Endothelial cell of umbilical vein (primary cell): ENCODE results near the gene CES4A. TPM values are rescaled to one million over a fixed set of nuclear protein-coding genes. Genes with fewer than 3 reads are reported as not detected.
A peak's percentile ranks its signal among the peaks of the same experiment; 100 is the strongest.

Experiments
- BruUV-seq: library from RNA; stranded (reverse); fragments of 400-500 nt; replicated peaks from 2 replicates; lab custom pipeline; 2021; lab: Mats Ljungman, UMichigan
- CTCF ChIA-PET: fragments of 300-600, 350-600 bp; sonication (Branson Sonifier 250); formaldehyde crosslinking; loops from one replicate; lab custom pipeline; 2021; ENCODE audit warnings: antibody characterized with exemption, inconsistent platforms; lab: Charles Lee
- POLR2A ChIA-PET: fragments of 300-600, 350-600 bp; sonication (Branson Sonifier 250); formaldehyde crosslinking; loops from one replicate; lab custom pipeline; 2021; ENCODE audit warnings: antibody characterized with exemption, inconsistent platforms; lab: Charles Lee
- DNase-seq: peaks from one replicate; pipeline ENCODE4 v3.0.0-alpha.2; 2011; ENCODE audit warnings: low read depth, low spot score
- FAIRE-seq: peaks from 2 replicates; lab custom pipeline; 2011; peaks lifted over from hg19 to GRCh38; lab: Jason Lieb, UNC
- H2AFZ ChIP-seq: 2 replicates; pipeline ENCODE4 v1.6.0; 2012; ENCODE audit warnings: low read depth, low read length, control low read depth, inconsistent platforms
- H3K27ac ChIP-seq: 2 replicates; pipeline ENCODE4 v1.5.1; 2011; ENCODE audit warnings: low read depth, mild to moderate bottlenecking, control low read depth, low read length, moderate library complexity; ENCODE audit not compliant: insufficient read depth
- H3K27me3 ChIP-seq, 2 experiments: 2 replicates each; pipeline versions ENCODE4 v1.6.0 to v1.6.1; 2011; ENCODE audit warnings: low read length in 2 of 2, mixed read lengths in 1 of 2; ENCODE audit not compliant: control insufficient read depth in 2 of 2, insufficient read depth in 2 of 2
- H3K36me3 ChIP-seq, 2 experiments: 2 replicates in 1 of 2; 3 replicates in 1 of 2; pipeline ENCODE4 v1.5.1; 2011; ENCODE audit warnings: low read length in 2 of 2, mild to moderate bottlenecking in 1 of 2, moderate library complexity in 1 of 2; ENCODE audit not compliant: control insufficient read depth in 2 of 2, insufficient read depth in 2 of 2; ENCODE audit errors: extremely low read depth in 1 of 2
- H3K4me1 ChIP-seq: 3 replicates; pipeline ENCODE4 v1.5.1; 2011; ENCODE audit warnings: mild to moderate bottlenecking, low read length; ENCODE audit not compliant: control insufficient read depth, insufficient read depth; ENCODE audit errors: extremely low read depth
- H3K4me2 ChIP-seq: 2 replicates; pipeline ENCODE4 v1.6.1; 2011; ENCODE audit warnings: low read length, control low read depth, mixed read lengths; ENCODE audit not compliant: insufficient read depth
- H3K4me3 ChIP-seq, 3 experiments: fragments of 200-600 bp in 1 of 3; sonication (generic), shearing (Covaris generic) in 1 of 3; replicated peaks in 1 of 3; 2 replicates each; pipeline ENCODE4 v1.5.1; 2011 to 2016; ENCODE audit warnings: control low read depth in 3 of 3, low read length in 3 of 3, mild to moderate bottlenecking in 2 of 3, inconsistent platforms in 1 of 3, low read depth in 1 of 3, moderate library complexity in 1 of 3; ENCODE audit not compliant: insufficient read depth in 1 of 3
- H3K79me2 ChIP-seq: 2 replicates; pipeline ENCODE4 v1.6.0; 2012; ENCODE audit warnings: low read length, inconsistent platforms; ENCODE audit not compliant: control insufficient read depth, insufficient read depth
- H3K9ac ChIP-seq: replicated peaks from 2 replicates; pipeline ENCODE3; 2011; ENCODE audit warnings: low read length, control low read depth; ENCODE audit not compliant: insufficient read depth; ENCODE audit errors: extremely low read depth
- H3K9me1 ChIP-seq: replicated peaks from 3 replicates; pipeline ENCODE4 v1.6.0; 2011; ENCODE audit warnings: mild to moderate bottlenecking, low read length; ENCODE audit not compliant: control insufficient read depth, insufficient read depth; ENCODE audit errors: extremely low read depth
- H3K9me3 ChIP-seq: replicated peaks from 2 replicates; pipeline ENCODE4 v1.5.1; 2012; ENCODE audit warnings: low read length, inconsistent platforms; ENCODE audit not compliant: control insufficient read depth, insufficient read depth
- H4K20me1 ChIP-seq: replicated peaks from 2 replicates; pipeline ENCODE3; 2011; ENCODE audit warnings: mild to moderate bottlenecking, low read length; ENCODE audit not compliant: control insufficient read depth, insufficient read depth; ENCODE audit errors: extremely low read depth
- CTCF ChIP-seq, 2 donors: IDR thresholded peaks; 1 replicate in 1 of 2; 2 replicates in 1 of 2; pipeline ENCODE4 v1.5.1; 2011; ENCODE audit warnings: low read length in 2 of 2, mild to moderate bottlenecking in 2 of 2, moderate library complexity in 2 of 2, control low read depth in 1 of 2, inconsistent platforms in 1 of 2, low read depth in 1 of 2; ENCODE audit not compliant: insufficient read depth in 1 of 2; ENCODE audit errors: extremely low read depth in 1 of 2
- GATA2 ChIP-seq: IDR thresholded peaks from 2 replicates; pipeline ENCODE4 v1.7.0; 2011; ENCODE audit warnings: low read depth, mild to moderate bottlenecking, moderate library complexity, mixed read lengths, low read length; ENCODE audit not compliant: insufficient read length, insufficient read depth
- POLR2A ChIP-seq: IDR thresholded peaks from 2 replicates; pipeline ENCODE4 v1.6.1; 2012; ENCODE audit warnings: low read depth, mild to moderate bottlenecking, control low read depth, low read length
- POLR2AphosphoS5 ChIP-seq: IDR thresholded peaks from 2 replicates; pipeline ENCODE4 v1.6.1; 2012; ENCODE audit warnings: low read depth, mild to moderate bottlenecking, control low read depth, low read length, moderate library complexity; ENCODE audit not compliant: insufficient read depth
- dilution Hi-C: fragments of 300-500 bp; cut with MboI; formaldehyde crosslinking; loops from one replicate; pipeline ENCODE4 v1.15.0; 2019; ENCODE audit warnings: low sequenced_read_pairs; ENCODE audit not compliant: extremely low pct_ligation_motif_present
- intact Hi-C: fragments of 100-400 bp; cut with micrococcal nuclease; formaldehyde crosslinking; loops from one replicate; pipeline ENCODE4 v1.10.0; 2022
- polyA plus RNA-seq, 4 experiments: library from polyadenylated mRNA; depleted of rRNA in 3 of 4; stranded (reverse) in 3 of 4; unstranded in 1 of 4; fragments of >200 nt; gene quantifications; 2 replicates each; pipeline versions ENCODE4 v1.2.1 to v1.2.3, GENCODE V29; 2011 to 2012; ENCODE audit warnings: missing spikeins in 1 of 4
- total RNA-seq: library from RNA; stranded (reverse); gene quantifications from 2 replicates; pipeline ENCODE4 v1.2.3, GENCODE V29; 2021

The CES4A gene
- total and polyA plus RNA-seq, 2 donors (not counting 3 experiments of a cell fraction or from before 2014, with no cell fraction given), result 5.4 to 13.3 TPM

- no peaks in the 10 kb centered on the region for H3K27me3 ChIP-seq
- TSS peak; percentile 89 for BruUV-seq
- H3K9me3 ChIP-seq, result no peaks in the 10 kb centered on the region
- peak overlapping the region; percentile 25 to 84 (median 50) for H3K4me3 ChIP-seq
- FAIRE-seq (no peak), DNase-seq (no peak)
- peak overlapping the region; percentile 100 for H2AFZ ChIP-seq
- H3K9ac ChIP-seq, result peak overlapping the region; percentile 93
- H3K79me2 ChIP-seq, result peaks cover 39% of the 10 kb centered on the region
- POLR2A ChIA-PET, result interaction anchor here (0.6 to 2.5 kb wide), 3 partner anchors 10 to 38 kb away, joined by 4 to 7 read pairs (median 5); no protein-coding TSS in a partner anchor
- no peaks in the 10 kb centered on the region for H4K20me1 ChIP-seq
- H3K4me1 ChIP-seq, result peaks cover 28% of the 10 kb centered on the region
- H3K27ac ChIP-seq, result peak overlapping the region; percentile 92
- intact Hi-C loops (no loop called here), dilution Hi-C loops (no loop called here)
- CTCF ChIA-PET, result interaction anchor here (0.6 to 3.0 kb wide), 9 partner anchors 10 to 157 kb away, joined by 3 to 25 read pairs (median 3); no protein-coding TSS in a partner anchor
- peak overlapping the region; percentile 96 for H3K4me2 ChIP-seq
- TF ChIP-seq CTCF (IDR thresholded peaks at IDR 0.05; ENCODE audit: extremely low read depth in 1 of 2, insufficient read depth in 1 of 2, low read depth in 1 of 2, low read length in 2 of 2) (peak in 1 of 2 donors; percentile 13), GATA2 (no peak)
- H3K36me3 ChIP-seq, result peaks cover 0 to 4% of the 10 kb centered on the region in 2 experiments
- H3K9me1 ChIP-seq, result no peaks in the 10 kb centered on the region
These were observed 39.8 kb downstream of the CES4A start for GRCh38 chr16:67028167-67028695.

- H3K4me3 ChIP-seq, result peak within 1 kb of the TSS; percentile 79 to 94 (median 91)
- H2AFZ ChIP-seq, result peak within 1 kb of the TSS; percentile 100
- dilution Hi-C loops (no loop called here), intact Hi-C loops (no loop called here)
- peak within 1 kb of the TSS; percentile 98 for H3K9ac ChIP-seq
- no peaks in the 10 kb centered on the region for H3K27me3 ChIP-seq
- TF ChIP-seq CTCF (IDR thresholded peaks at IDR 0.05; ENCODE audit: extremely low read depth in 1 of 2, insufficient read depth in 1 of 2, low read depth in 1 of 2, low read length in 2 of 2) (no peak), POLR2A (peak; percentile 95), POLR2AphosphoS5 (peak; percentile 94)
- H3K27ac ChIP-seq, result peak within 1 kb of the TSS; percentile 92
- no peaks in the 10 kb centered on the region for H3K9me3 ChIP-seq
- H3K9me1 ChIP-seq, result no peaks in the 10 kb centered on the region
- FAIRE-seq, result no peak
- DNase-seq, result peak; percentile 87
- no TSS peak for BruUV-seq
- peaks cover 44% of the 10 kb centered on the region for H3K79me2 ChIP-seq
- ChIA-PET POLR2A (interaction anchor here (0.6 to 2.5 kb wide), 3 partner anchors 10 to 37 kb away, joined by 4 to 7 read pairs (median 5); no protein-coding TSS in a partner anchor), CTCF (interaction anchor here (0.6 to 3.0 kb wide), 8 partner anchors 10 to 157 kb away, joined by 3 to 25 read pairs (median 3); no protein-coding TSS in a partner anchor)
- no peaks in the 10 kb centered on the region for H4K20me1 ChIP-seq
- H3K36me3 ChIP-seq, result peaks cover 0 to 4% of the 10 kb centered on the region in 2 experiments
- peaks cover 28% of the 10 kb centered on the region for H3K4me1 ChIP-seq
- H3K4me2 ChIP-seq, result peak within 1 kb of the TSS; percentile 96
These were observed 40.4 kb downstream of the CES4A start, which contains the start of gene CBFB for GRCh38 chr16:67028696-67029253. Gene CBFB (plus strand): TSS chr16:67029149. CDS start chr16:67029408, 259 bp downstream.
